ENCODE measurements around the gene PCLAF. TPM values are rescaled to one million over a fixed set of nuclear protein-coding genes. Genes with fewer than 3 reads are reported as not detected.
"Not testable (repeated sequence)": the region's sequence is repeated elsewhere in the genome, so short reads cannot be mapped to it uniquely, and the experiment has no call there.

PCLAF gene
- total and polyA plus RNA-seq, 4 donors, result 1.4 to 72.2 (median 3.4) TPM

GRCh38 chr15:64380130-64380870 is 941 bp downstream of the PCLAF start:
- H3K36me3 ChIP-seq (ENCODE audit: control insufficient read depth in 4 of 4, insufficient read depth in 3 of 4, low read depth in 1 of 4, low read length in 3 of 4); DNase-seq (ENCODE audit: low spot score); H3K27ac ChIP-seq (ENCODE audit: low read depth in 1 of 2, low read length in 2 of 2); H3K9me3 ChIP-seq (ENCODE audit: control insufficient read depth in 4 of 4, low read length in 3 of 4); H3K9ac ChIP-seq (ENCODE audit: low read depth in 1 of 2, low read length in 2 of 2); H3K27me3 ChIP-seq (ENCODE audit: control insufficient read depth in 4 of 4, insufficient read depth in 4 of 4, low read length in 3 of 4): not testable (repeated sequence)
- 69% methylated on average over 11 of the region's 11 CpGs for WGBS
- peaks cover 1 to 12% (median 6%) of the 10 kb centered on the region in 4 donors for H3K4me1 ChIP-seq (ENCODE audit: control insufficient read depth in 4 of 4, insufficient read depth in 4 of 4, low read length in 3 of 4)
- peak overlapping the region in 1 of 3 donors; percentile 48 for H3K4me3 ChIP-seq (ENCODE audit: low read depth in 1 of 3, low read length in 3 of 3)

- Histone ChIP-seq H3K36me3 (ENCODE audit: control insufficient read depth in 4 of 4, insufficient read depth in 3 of 4, low read depth in 1 of 4, low read length in 3 of 4) (no peaks in the 10 kb centered on the region), H3K9ac (ENCODE audit: low read depth in 1 of 2, low read length in 2 of 2) (no peak overlapping the region), H3K9me3 (ENCODE audit: control insufficient read depth in 4 of 4, low read length in 3 of 4) (no peaks in the 10 kb centered on the region), H3K27me3 (ENCODE audit: control insufficient read depth in 4 of 4, insufficient read depth in 4 of 4, low read length in 3 of 4) (no peaks in the 10 kb centered on the region), H3K27ac (ENCODE audit: low read depth in 1 of 2, low read length in 2 of 2) (no peak overlapping the region), H3K4me3 (ENCODE audit: low read depth in 1 of 3, low read length in 3 of 3) (no peak overlapping the region), H3K4me1 (ENCODE audit: control insufficient read depth in 4 of 4, insufficient read depth in 4 of 4, low read length in 3 of 4) (peaks cover 1 to 12% (median 6%) of the 10 kb centered on the region in 4 donors)
- TF ChIP-seq TAF1 (conservative IDR thresholded peaks at IDR 0.05) (no peak), HNF4A (conservative IDR thresholded peaks at IDR 0.05) (no peak), NR2F2 (IDR thresholded peaks at IDR 0.05) (no peak), YY1 (IDR thresholded peaks at IDR 0.05) (no peak), RAD21 (IDR thresholded peaks at IDR 0.05) (no peak), EGR1 (IDR thresholded peaks at IDR 0.05; ENCODE audit: low read depth in 2 of 2) (no peak), ZBTB33 (IDR thresholded peaks at IDR 0.05) (no peak), ATF3 (IDR thresholded peaks at IDR 0.05) (no peak), MAX (IDR thresholded peaks at IDR 0.05) (no peak), RXRA (IDR thresholded peaks at IDR 0.05) (no peak), GABPA (IDR thresholded peaks at IDR 0.05 in 1 of 2, conservative IDR thresholded peaks at IDR 0.05 in 1 of 2) (no peak), HNF4G (IDR thresholded peaks at IDR 0.05) (no peak)
- 80% methylated on average over 9 of the region's 9 CpGs for WGBS
- no peak for DNase-seq (ENCODE audit: low spot score)
These were observed 1.9 kb downstream of the PCLAF start for GRCh38 chr15:64379216-64379960.

GRCh38 chr15:64373360-64373759 is 7.9 kb downstream of the PCLAF start:
- H3K36me3 ChIP-seq (ENCODE audit: control insufficient read depth in 4 of 4, insufficient read depth in 3 of 4, low read depth in 1 of 4, low read length in 3 of 4), result no peaks in the 10 kb centered on the region
- 91% methylated on average over 8 of the region's 8 CpGs for WGBS
- no peaks in the 10 kb centered on the region for H3K9me3 ChIP-seq (ENCODE audit: control insufficient read depth in 4 of 4, low read length in 3 of 4)
- DNase-seq (ENCODE audit: low spot score), result no peak
- H3K4me1 ChIP-seq (ENCODE audit: control insufficient read depth in 4 of 4, insufficient read depth in 4 of 4, low read length in 3 of 4), result no peaks in the 10 kb centered on the region
- H3K4me3 ChIP-seq (ENCODE audit: low read depth in 1 of 3, low read length in 3 of 3), result no peak overlapping the region
- H3K27ac ChIP-seq (ENCODE audit: low read depth in 1 of 2, low read length in 2 of 2), result no peak overlapping the region
- no peak for TF ChIP-seq RXRA (IDR thresholded peaks at IDR 0.05)
- TF ChIP-seq CTCF (IDR thresholded peaks at IDR 0.05; ENCODE audit: low read depth, low read length, missing input control), result no peak
- TF ChIP-seq EGR1 (IDR thresholded peaks at IDR 0.05; ENCODE audit: low read depth in 2 of 2), result no peak
- TF ChIP-seq NR2F2 (IDR thresholded peaks at IDR 0.05), result no peak
- no peak for TF ChIP-seq ATF3 (IDR thresholded peaks at IDR 0.05)
- no peak for TF ChIP-seq RAD21 (IDR thresholded peaks at IDR 0.05)
- TF ChIP-seq MAX (IDR thresholded peaks at IDR 0.05), result no peak
- TF ChIP-seq YY1 (IDR thresholded peaks at IDR 0.05), result no peak
- TF ChIP-seq TAF1 (conservative IDR thresholded peaks at IDR 0.05), result no peak
- TF ChIP-seq REST (IDR thresholded peaks at IDR 0.05), result no peak
- TF ChIP-seq GABPA (IDR thresholded peaks at IDR 0.05 in 1 of 2, conservative IDR thresholded peaks at IDR 0.05 in 1 of 2), result no peak
- TF ChIP-seq FOXA2 (IDR thresholded peaks at IDR 0.05), result no peak
- H3K9ac ChIP-seq (ENCODE audit: low read depth in 1 of 2, low read length in 2 of 2), result no peak overlapping the region
- no peaks in the 10 kb centered on the region for H3K27me3 ChIP-seq (ENCODE audit: control insufficient read depth in 4 of 4, insufficient read depth in 4 of 4, low read length in 3 of 4)

Data from liver (tissue), 9 donors.